ENCODE measurements around the gene CACNG4. TPM values are rescaled to one million over a fixed set of nuclear protein-coding genes. Genes with fewer than 3 reads are reported as not detected.

The CACNG4 gene
- 5.2 TPM for polyA plus RNA-seq (2013, experiment 1 of 2)
- polyA plus RNA-seq (2013, experiment 2 of 2) = 5.4 TPM

DNA sequence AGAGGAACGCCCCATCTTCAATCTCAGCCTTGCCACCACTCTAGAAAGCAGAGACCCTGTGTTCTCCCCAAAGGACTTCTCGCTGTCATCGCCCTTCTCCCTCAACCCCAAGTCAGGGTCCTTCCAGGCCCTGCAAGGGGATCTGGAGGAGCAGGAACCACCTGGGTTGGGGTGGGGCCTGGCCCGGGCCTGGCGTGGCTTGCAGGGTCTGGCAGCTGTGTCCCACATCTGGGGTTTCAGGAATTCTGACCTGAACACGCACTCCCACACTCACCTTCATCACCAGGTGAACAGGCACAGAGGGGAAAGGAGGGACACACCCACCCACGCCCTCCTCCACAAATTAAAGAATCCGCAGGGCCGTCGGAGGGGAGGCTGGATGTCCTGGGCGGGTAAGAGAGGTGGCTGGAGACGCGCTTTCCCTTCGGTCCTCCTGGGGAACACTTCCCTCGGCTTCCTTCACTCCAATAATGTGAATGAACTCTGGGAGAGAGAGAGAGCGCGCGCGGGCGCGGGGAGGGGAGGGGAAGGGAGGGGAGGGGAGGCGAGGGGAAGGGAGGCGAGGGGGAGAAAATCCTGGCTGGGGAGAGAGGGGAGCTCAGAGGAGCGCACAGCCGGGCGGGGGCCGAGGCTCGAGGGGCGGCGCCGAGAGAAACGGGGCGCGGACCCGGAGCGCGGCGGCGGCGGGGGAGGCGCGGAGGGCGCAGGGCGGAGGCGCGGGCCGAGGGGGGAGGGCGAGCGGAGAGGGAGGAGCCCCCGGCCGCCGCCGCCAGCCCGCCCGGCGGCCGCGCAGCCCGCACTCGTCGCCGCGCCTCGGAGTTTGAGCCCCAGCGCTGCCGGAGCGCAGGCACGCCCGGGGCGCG is at the start of gene CACNG4:
TSS of gene CACNG4 (plus strand) at position 799 of the 863 bp plus-strand sequence. CDS start 205 bp downstream, outside the sequence.
- no peak within 1 kb of the TSS for H3K27ac ChIP-seq (ENCODE audit: low read depth, low read length)
- H2BK5ac ChIP-seq (ENCODE audit: low read length) = no peak within 1 kb of the TSS
- H3K4me3 ChIP-seq (ENCODE audit: low read length) = peak within 1 kb of the TSS; percentile 29
- peak; percentile 62 for DNase-seq
- H3K79me1 ChIP-seq (ENCODE audit: low read length) = no peaks in the 10 kb centered on the region
- peak within 1 kb of the TSS; percentile 74 for H3K56ac ChIP-seq (ENCODE audit: low read length)
- no peak within 1 kb of the TSS for H4K8ac ChIP-seq (ENCODE audit: low read depth, low read length)
- H3K27me3 ChIP-seq (ENCODE audit: insufficient read depth, low read length, poor library complexity) = peaks cover 4% of the 10 kb centered on the region
- no peaks in the 10 kb centered on the region for H3K4me1 ChIP-seq (ENCODE audit: control insufficient read depth, low read depth, low read length)
- H3K23ac ChIP-seq (ENCODE audit: low read length) = no peak within 1 kb of the TSS
- no peak within 1 kb of the TSS for H3K4ac ChIP-seq (ENCODE audit: low read depth, low read length)
- H2BK15ac ChIP-seq (replicated peaks; ENCODE audit: low read depth) = no peak within 1 kb of the TSS
- H3K9ac ChIP-seq (ENCODE audit: low read length) = peak within 1 kb of the TSS; percentile 29
- no CpG with 5 or more reads among the region's 71 CpGs for WGBS (ENCODE audit: extremely low coverage, insufficient coverage, low lambda C conversion rate)
- H4K5ac ChIP-seq (ENCODE audit: low read length) = no peak within 1 kb of the TSS
- no peak within 1 kb of the TSS for H2BK120ac ChIP-seq (ENCODE audit: low read depth, low read length)
- H3K36me3 ChIP-seq (ENCODE audit: control insufficient read depth, insufficient read depth, low read length) = no peaks in the 10 kb centered on the region
- no peak within 1 kb of the TSS for H3K18ac ChIP-seq (ENCODE audit: low read length)
- no peaks in the 10 kb centered on the region for H3K79me2 ChIP-seq (ENCODE audit: control insufficient read depth, insufficient read depth, low read length)
- H2AK5ac ChIP-seq (ENCODE audit: low read length) = no peak within 1 kb of the TSS
- peak within 1 kb of the TSS; percentile 80 for H3K4me2 ChIP-seq (ENCODE audit: low read length)

DNA sequence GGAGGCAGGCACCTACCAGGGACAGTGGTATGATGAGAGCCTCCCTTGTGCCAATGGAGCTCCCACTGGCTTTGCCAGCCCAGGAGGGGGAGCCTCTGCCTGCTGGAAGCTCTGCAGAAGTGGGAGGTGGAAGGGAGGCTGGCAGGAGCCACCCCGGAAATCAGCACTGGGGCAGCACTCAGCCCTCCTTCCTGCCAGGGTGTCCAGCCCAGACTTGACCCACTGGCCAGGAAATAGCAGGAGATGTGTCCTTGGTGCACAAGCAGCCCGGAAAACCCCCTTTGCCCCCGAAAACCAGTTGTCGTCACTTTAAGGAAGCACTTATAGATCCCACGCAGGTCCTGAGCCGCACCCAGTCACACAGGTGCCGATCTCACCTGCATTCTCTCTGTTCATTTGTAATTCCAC is 49.3 kb upstream of the CACNG4 start:
- no peak overlapping the region for H3K4me3 ChIP-seq (ENCODE audit: low read length)
- no peak overlapping the region for H3K27ac ChIP-seq (ENCODE audit: low read depth, low read length)
- no peak overlapping the region for H2AK5ac ChIP-seq (ENCODE audit: low read length)
- H3K9ac ChIP-seq (ENCODE audit: low read length) = no peak overlapping the region
- no peak overlapping the region for H3K18ac ChIP-seq (ENCODE audit: low read length)
- H3K36me3 ChIP-seq (ENCODE audit: control insufficient read depth, insufficient read depth, low read length) = no peaks in the 10 kb centered on the region
- H3K79me2 ChIP-seq (ENCODE audit: control insufficient read depth, insufficient read depth, low read length) = no peaks in the 10 kb centered on the region
- H3K27me3 ChIP-seq (ENCODE audit: insufficient read depth, low read length, poor library complexity) = no peaks in the 10 kb centered on the region
- WGBS (ENCODE audit: extremely low coverage, insufficient coverage, low lambda C conversion rate) = no CpG with 5 or more reads among the region's 7 CpGs
- H3K4ac ChIP-seq (ENCODE audit: low read depth, low read length) = no peak overlapping the region
- no peak overlapping the region for H2BK15ac ChIP-seq (replicated peaks; ENCODE audit: low read depth)
- H2BK5ac ChIP-seq (ENCODE audit: low read length) = no peak overlapping the region
- H2BK120ac ChIP-seq (ENCODE audit: low read depth, low read length) = no peak overlapping the region
- no peak overlapping the region for H4K8ac ChIP-seq (ENCODE audit: low read depth, low read length)
- H3K4me1 ChIP-seq (ENCODE audit: control insufficient read depth, low read depth, low read length) = no peaks in the 10 kb centered on the region
- no peak overlapping the region for H3K23ac ChIP-seq (ENCODE audit: low read length)
- H4K5ac ChIP-seq (ENCODE audit: low read length) = no peak overlapping the region
- no peak for DNase-seq
- no peak overlapping the region for H3K4me2 ChIP-seq (ENCODE audit: low read length)
- H3K56ac ChIP-seq (ENCODE audit: low read length) = no peak overlapping the region
- H3K79me1 ChIP-seq (ENCODE audit: low read length) = no peaks in the 10 kb centered on the region

DNA sequence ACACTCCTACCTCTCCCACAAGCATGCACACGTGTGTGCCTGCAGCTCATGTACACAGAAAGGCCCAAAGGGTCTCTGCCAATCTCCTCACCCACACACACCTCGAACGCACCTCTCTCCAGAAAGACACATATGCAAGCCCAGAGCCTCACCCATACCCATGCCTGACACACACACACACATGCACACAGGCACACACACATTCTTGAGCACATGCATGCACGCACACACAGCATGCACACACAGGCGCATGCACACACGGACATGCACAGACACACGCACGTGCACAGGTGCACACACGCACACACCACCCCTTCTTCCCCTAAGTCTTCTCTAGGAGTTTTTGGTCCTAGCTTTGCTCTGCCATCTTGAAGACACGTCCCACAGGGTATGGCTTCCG is 48.7 kb upstream of the CACNG4 start:
- Histone ChIP-seq H3K27me3 (ENCODE audit: insufficient read depth, low read length, poor library complexity) (no peaks in the 10 kb centered on the region), H3K79me1 (ENCODE audit: low read length) (no peaks in the 10 kb centered on the region), H3K36me3 (ENCODE audit: control insufficient read depth, insufficient read depth, low read length) (no peaks in the 10 kb centered on the region), H3K4me3 (ENCODE audit: low read length) (no peak overlapping the region), H3K4ac (ENCODE audit: low read depth, low read length) (no peak overlapping the region), H3K56ac (ENCODE audit: low read length) (no peak overlapping the region), H3K18ac (ENCODE audit: low read length) (no peak overlapping the region), H3K9ac (ENCODE audit: low read length) (no peak overlapping the region), H4K5ac (ENCODE audit: low read length) (no peak overlapping the region), H3K27ac (ENCODE audit: low read depth, low read length) (no peak overlapping the region), H2BK15ac (replicated peaks; ENCODE audit: low read depth) (no peak overlapping the region), H4K8ac (ENCODE audit: low read depth, low read length) (no peak overlapping the region), H3K4me2 (ENCODE audit: low read length) (no peak overlapping the region), H2BK120ac (ENCODE audit: low read depth, low read length) (no peak overlapping the region), H2BK5ac (ENCODE audit: low read length) (no peak overlapping the region), H3K79me2 (ENCODE audit: control insufficient read depth, insufficient read depth, low read length) (no peaks in the 10 kb centered on the region), H3K4me1 (ENCODE audit: control insufficient read depth, low read depth, low read length) (no peaks in the 10 kb centered on the region), H2AK5ac (ENCODE audit: low read length) (no peak overlapping the region), H3K23ac (ENCODE audit: low read length) (no peak overlapping the region)
- DNase-seq = no peak
- no CpG with 5 or more reads among the region's 11 CpGs for WGBS (ENCODE audit: extremely low coverage, insufficient coverage, low lambda C conversion rate)

DNA sequence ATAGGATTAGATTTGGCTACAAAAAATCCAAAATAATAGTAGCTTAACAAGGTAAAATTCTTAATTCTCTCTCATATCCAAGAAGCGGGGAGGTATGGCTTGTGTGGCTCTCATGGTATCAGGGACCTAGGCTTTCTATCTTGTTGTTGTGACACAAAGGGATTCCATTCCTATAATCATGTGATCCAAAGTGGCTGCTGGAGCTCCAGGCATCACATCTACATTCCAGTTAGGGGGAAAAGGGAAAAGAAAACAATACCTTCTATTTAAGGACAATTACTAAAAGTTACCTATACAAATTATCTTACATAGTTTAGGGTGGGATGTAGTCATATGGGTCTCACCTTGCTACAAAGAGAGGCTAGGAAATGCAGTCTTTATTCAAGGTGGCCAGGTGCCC is 47.6 kb upstream of the CACNG4 start:
- Histone ChIP-seq H2AK5ac (ENCODE audit: low read length) (no peak overlapping the region), H3K4me2 (ENCODE audit: low read length) (no peak overlapping the region), H3K79me1 (ENCODE audit: low read length) (no peaks in the 10 kb centered on the region), H3K4ac (ENCODE audit: low read depth, low read length) (no peak overlapping the region), H3K36me3 (ENCODE audit: control insufficient read depth, insufficient read depth, low read length) (no peaks in the 10 kb centered on the region), H3K4me3 (ENCODE audit: low read length) (no peak overlapping the region), H4K8ac (ENCODE audit: low read depth, low read length) (no peak overlapping the region), H3K4me1 (ENCODE audit: control insufficient read depth, low read depth, low read length) (no peaks in the 10 kb centered on the region), H2BK15ac (replicated peaks; ENCODE audit: low read depth) (no peak overlapping the region), H3K23ac (ENCODE audit: low read length) (no peak overlapping the region), H2BK120ac (ENCODE audit: low read depth, low read length) (no peak overlapping the region), H3K56ac (ENCODE audit: low read length) (no peak overlapping the region), H3K18ac (ENCODE audit: low read length) (no peak overlapping the region), H2BK5ac (ENCODE audit: low read length) (no peak overlapping the region), H4K5ac (ENCODE audit: low read length) (no peak overlapping the region), H3K27ac (ENCODE audit: low read depth, low read length) (no peak overlapping the region), H3K9ac (ENCODE audit: low read length) (no peak overlapping the region), H3K79me2 (ENCODE audit: control insufficient read depth, insufficient read depth, low read length) (no peaks in the 10 kb centered on the region), H3K27me3 (ENCODE audit: insufficient read depth, low read length, poor library complexity) (no peaks in the 10 kb centered on the region)
- no peak for DNase-seq
- WGBS (ENCODE audit: extremely low coverage, insufficient coverage, low lambda C conversion rate) = no CpG with 5 or more reads among the region's 1 CpG

DNA sequence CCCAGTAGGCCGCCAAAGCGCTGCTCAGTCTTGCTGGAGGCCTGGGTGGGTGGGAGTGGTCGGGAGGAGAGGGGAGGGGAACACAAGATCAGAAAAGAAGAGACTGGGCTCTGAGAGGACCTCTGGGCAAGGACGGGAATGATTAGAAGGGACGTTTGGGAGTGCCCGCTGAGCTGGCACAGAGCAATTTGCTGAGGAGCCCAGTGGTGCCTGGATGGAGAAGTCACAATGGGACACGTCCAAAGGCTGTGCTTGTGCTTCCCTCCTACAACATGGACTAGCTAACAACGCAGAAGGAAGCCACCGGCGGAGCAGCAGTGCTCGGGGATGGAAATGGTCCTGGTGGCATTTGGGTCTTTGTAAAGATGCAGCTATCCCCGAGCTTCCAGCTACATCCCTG is 45.6 kb upstream of the CACNG4 start:
- Histone ChIP-seq H3K9ac (ENCODE audit: low read length) (no peak overlapping the region), H2AK5ac (ENCODE audit: low read length) (no peak overlapping the region), H3K4me1 (ENCODE audit: control insufficient read depth, low read depth, low read length) (no peaks in the 10 kb centered on the region), H3K4me2 (ENCODE audit: low read length) (no peak overlapping the region), H3K18ac (ENCODE audit: low read length) (no peak overlapping the region), H3K27me3 (ENCODE audit: insufficient read depth, low read length, poor library complexity) (no peaks in the 10 kb centered on the region), H2BK120ac (ENCODE audit: low read depth, low read length) (no peak overlapping the region), H3K79me2 (ENCODE audit: control insufficient read depth, insufficient read depth, low read length) (no peaks in the 10 kb centered on the region), H3K27ac (ENCODE audit: low read depth, low read length) (no peak overlapping the region), H3K4ac (ENCODE audit: low read depth, low read length) (no peak overlapping the region), H2BK5ac (ENCODE audit: low read length) (no peak overlapping the region), H4K5ac (ENCODE audit: low read length) (no peak overlapping the region), H3K23ac (ENCODE audit: low read length) (no peak overlapping the region), H3K36me3 (ENCODE audit: control insufficient read depth, insufficient read depth, low read length) (no peaks in the 10 kb centered on the region), H3K56ac (ENCODE audit: low read length) (no peak overlapping the region), H2BK15ac (replicated peaks; ENCODE audit: low read depth) (no peak overlapping the region), H3K79me1 (ENCODE audit: low read length) (no peaks in the 10 kb centered on the region), H4K8ac (ENCODE audit: low read depth, low read length) (no peak overlapping the region), H3K4me3 (ENCODE audit: low read length) (no peak overlapping the region)
- DNase-seq = no peak
- no CpG with 5 or more reads among the region's 12 CpGs for WGBS (ENCODE audit: extremely low coverage, insufficient coverage, low lambda C conversion rate)

Data from mesendoderm (in vitro differentiated cells).